CD14-positive monocyte (primary cell): ENCODE results near the gene ETS1. TPM values are rescaled to one million over a fixed set of nuclear protein-coding genes. Genes with fewer than 3 reads are reported as not detected.

Experiments
- DNase-seq, 3 donors: peaks; one replicate each; pipeline ENCODE4 v3.0.0-alpha.2; 2011 to 2022
- H2AFZ ChIP-seq: 2 replicates; pipeline ENCODE4 v1.6.0; 2012; ENCODE audit warnings: mild to moderate bottlenecking, low read depth, low read length, inconsistent platforms; ENCODE audit not compliant: insufficient read depth, poor library complexity, severe bottlenecking
- H3K27ac ChIP-seq, 2 donors: 1 replicate in 1 of 2; 2 replicates in 1 of 2; pipeline ENCODE4 v1.5.1; 2012 to 2013; ENCODE audit warnings: low read length in 2 of 2, control low read depth in 1 of 2, inconsistent platforms in 1 of 2, low read depth in 1 of 2, mild to moderate bottlenecking in 1 of 2
- H3K27me3 ChIP-seq, 2 donors: one replicate each; pipeline versions ENCODE4 v1.6.0 to v1.6.1; 2011 to 2013; ENCODE audit warnings: low read length in 2 of 2; ENCODE audit not compliant: control insufficient read depth in 2 of 2, insufficient read depth in 2 of 2
- H3K36me3 ChIP-seq, 2 donors: replicated peaks in 1 of 2; 1 replicate in 1 of 2; 2 replicates in 1 of 2; pipeline versions ENCODE4 v1.5.1 to v1.6.1; 2012 to 2013; ENCODE audit warnings: low read length in 2 of 2, control low read depth in 1 of 2, inconsistent platforms in 1 of 2, mild to moderate bottlenecking in 1 of 2; ENCODE audit not compliant: insufficient read depth in 2 of 2, control insufficient read depth in 1 of 2
- H3K4me1 ChIP-seq, 2 donors: 1 replicate in 1 of 2; 2 replicates in 1 of 2; pipeline versions ENCODE4 v1.5.1 to v1.6.1; 2012 to 2013; ENCODE audit warnings: low read length in 2 of 2, control low read depth in 1 of 2, inconsistent platforms in 1 of 2, mild to moderate bottlenecking in 1 of 2, moderate library complexity in 1 of 2; ENCODE audit not compliant: insufficient read depth in 2 of 2, control insufficient read depth in 1 of 2
- H3K4me2 ChIP-seq: replicated peaks from 2 replicates; pipeline ENCODE3; 2012; ENCODE audit warnings: low read length, moderate library complexity, mild to moderate bottlenecking; ENCODE audit not compliant: poor library complexity, severe bottlenecking; ENCODE audit errors: extremely low read depth
- H3K4me3 ChIP-seq, 3 experiments: fragments of 200-600 bp in 1 of 3; sonication (generic) in 1 of 3; replicated peaks in 1 of 3; 1 replicate in 2 of 3; 2 replicates in 1 of 3; pipeline ENCODE4 v1.5.1; 2011 to 2013; ENCODE audit warnings: low read length in 3 of 3, mild to moderate bottlenecking in 3 of 3, control low read depth in 2 of 3, low read depth in 2 of 3, inconsistent platforms in 1 of 3, moderate library complexity in 1 of 3
- H3K79me2 ChIP-seq: 2 replicates; pipeline ENCODE4 v1.6.0; 2012; ENCODE audit warnings: mild to moderate bottlenecking, control low read depth, inconsistent platforms, low read length, moderate library complexity; ENCODE audit not compliant: insufficient read depth
- H3K9ac ChIP-seq: 2 replicates; pipeline ENCODE4 v1.6.0; 2017; ENCODE audit warnings: low read length, mild to moderate bottlenecking; ENCODE audit not compliant: insufficient read depth, poor library complexity, severe bottlenecking
- H3K9me3 ChIP-seq, 2 donors: replicated peaks in 1 of 2; 1 replicate in 1 of 2; 2 replicates in 1 of 2; pipeline versions ENCODE4 v1.5.1 to v1.6.1; 2012 to 2013; ENCODE audit warnings: low read length in 2 of 2, control low read depth in 1 of 2; ENCODE audit not compliant: control insufficient read depth in 1 of 2, insufficient read depth in 1 of 2
- H4K20me1 ChIP-seq: 2 replicates; pipeline ENCODE4 v1.6.0; 2012; ENCODE audit warnings: mild to moderate bottlenecking, low read length, control low read depth, moderate library complexity; ENCODE audit not compliant: insufficient read depth
- H3K27ac Mint-ChIP-seq, 7 donors: one replicate each; pipeline ENCODE4 v1.8.0; 2020; ENCODE audit warnings: mild to moderate bottlenecking in 7 of 7, mixed read lengths in 7 of 7, moderate library complexity in 6 of 7, inconsistent platforms in 2 of 7
- H3K27me3 Mint-ChIP-seq, 3 donors: one replicate each; pipeline ENCODE4 v1.8.0; 2021 to 2022; ENCODE audit warnings: low read depth in 3 of 3, mild to moderate bottlenecking in 3 of 3, mixed read lengths in 3 of 3, moderate library complexity in 3 of 3, inconsistent platforms in 1 of 3
- H3K36me3 Mint-ChIP-seq, 2 donors: one replicate each; pipeline ENCODE4 v1.8.0; 2020; ENCODE audit warnings: mixed read lengths in 2 of 2, inconsistent platforms in 1 of 2, mild to moderate bottlenecking in 1 of 2
- H3K4me1 Mint-ChIP-seq: one replicate; pipeline ENCODE4 v1.8.0; 2020; ENCODE audit warnings: mild to moderate bottlenecking, mixed read lengths
- H3K4me3 Mint-ChIP-seq, 2 donors: one replicate each; pipeline ENCODE4 v1.8.0; 2020; ENCODE audit warnings: mild to moderate bottlenecking in 2 of 2, mixed read lengths in 2 of 2, moderate library complexity in 1 of 2
- H3K9me3 Mint-ChIP-seq, 7 donors: one replicate each; pipeline ENCODE4 v1.8.0; 2020 to 2022; ENCODE audit warnings: mixed read lengths in 7 of 7, mild to moderate bottlenecking in 6 of 7, moderate library complexity in 6 of 7, inconsistent platforms in 2 of 7
- WGBS: methylation state at CpG from one replicate; pipeline ENCODE4 v1.1.5; 2013; ENCODE audit warnings: missing lambda C conversion rate; ENCODE audit not compliant: insufficient coverage; 5-methylcytosine and 5-hydroxymethylcytosine counted together
- intact Hi-C, 2 donors: fragments of 100-400 bp; cut with micrococcal nuclease; formaldehyde crosslinking; loops; one replicate each; pipeline versions ENCODE4 v1.15.0 to v1.15.1; 2023
- polyA plus RNA-seq, 3 donors: library from polyadenylated mRNA; depleted of rRNA in 1 of 3; unstranded in 2 of 3; stranded (reverse) in 1 of 3; fragments of 300-500 nt in 2 of 3; fragments of >200 nt in 1 of 3; fragmentation: Illumina TruSeq in 2 of 3; gene quantifications; 1 replicate in 2 of 3; 2 replicates in 1 of 3; pipeline ENCODE4 v1.2.3, GENCODE V29; 2012 to 2021
- TF ChIP-seq, protein P1 (sequence below): fragments of 200-600 bp; IDR thresholded peaks from one replicate; pipeline ENCODE4 v1.8.0; 2022; ENCODE audit warnings: antibody characterized with exemption, mild to moderate bottlenecking

The ETS1 gene
- polyA plus RNA-seq, 3 donors: 0.67 to 1.6 (median 1.6) TPM

GRCh38 chr11:128434411-128434810 lies 152.9 kb downstream of the ETS1 start:
- no peaks in the 10 kb centered on the region for H3K79me2 ChIP-seq
- no peak overlapping the region for H3K4me3 Mint-ChIP-seq
- WGBS: no CpG with 5 or more reads among the region's 4 CpGs
- no peaks in the 10 kb centered on the region for H4K20me1 ChIP-seq
- no peak overlapping the region for H3K4me3 ChIP-seq
- H3K27ac ChIP-seq: no peak overlapping the region
- no peaks in the 10 kb centered on the region for H3K9me3 Mint-ChIP-seq
- H3K9me3 ChIP-seq: no peaks in the 10 kb centered on the region
- no peaks in the 10 kb centered on the region for H3K4me1 ChIP-seq
- H3K4me1 Mint-ChIP-seq: no peaks in the 10 kb centered on the region
- intact Hi-C loops: no loop called here
- H3K36me3 Mint-ChIP-seq: no peaks in the 10 kb centered on the region
- no peak overlapping the region for H3K4me2 ChIP-seq
- no peak overlapping the region for H3K9ac ChIP-seq
- no peak overlapping the region for H3K27ac Mint-ChIP-seq
- H2AFZ ChIP-seq: no peak overlapping the region
- TF ChIP-seq, protein P1, sequence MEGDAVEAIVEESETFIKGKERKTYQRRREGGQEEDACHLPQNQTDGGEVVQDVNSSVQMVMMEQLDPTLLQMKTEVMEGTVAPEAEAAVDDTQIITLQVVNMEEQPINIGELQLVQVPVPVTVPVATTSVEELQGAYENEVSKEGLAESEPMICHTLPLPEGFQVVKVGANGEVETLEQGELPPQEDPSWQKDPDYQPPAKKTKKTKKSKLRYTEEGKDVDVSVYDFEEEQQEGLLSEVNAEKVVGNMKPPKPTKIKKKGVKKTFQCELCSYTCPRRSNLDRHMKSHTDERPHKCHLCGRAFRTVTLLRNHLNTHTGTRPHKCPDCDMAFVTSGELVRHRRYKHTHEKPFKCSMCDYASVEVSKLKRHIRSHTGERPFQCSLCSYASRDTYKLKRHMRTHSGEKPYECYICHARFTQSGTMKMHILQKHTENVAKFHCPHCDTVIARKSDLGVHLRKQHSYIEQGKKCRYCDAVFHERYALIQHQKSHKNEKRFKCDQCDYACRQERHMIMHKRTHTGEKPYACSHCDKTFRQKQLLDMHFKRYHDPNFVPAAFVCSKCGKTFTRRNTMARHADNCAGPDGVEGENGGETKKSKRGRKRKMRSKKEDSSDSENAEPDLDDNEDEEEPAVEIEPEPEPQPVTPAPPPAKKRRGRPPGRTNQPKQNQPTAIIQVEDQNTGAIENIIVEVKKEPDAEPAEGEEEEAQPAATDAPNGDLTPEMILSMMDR: no peak
- H3K27me3 Mint-ChIP-seq: peaks cover 0 to 6% (median 0%) of the 10 kb centered on the region in 3 donors
- H3K27me3 ChIP-seq: no peaks in the 10 kb centered on the region
- DNase-seq: no peak
- no peaks in the 10 kb centered on the region for H3K36me3 ChIP-seq

GRCh38 chr11:128432926-128433325 lies 154.4 kb downstream of the ETS1 start:
- intact Hi-C loops: no loop called here
- TF ChIP-seq, protein P1: no peak
- H3K27ac ChIP-seq: no peak overlapping the region
- H3K27me3 Mint-ChIP-seq: peaks cover 0 to 6% (median 2%) of the 10 kb centered on the region in 3 donors
- no peaks in the 10 kb centered on the region for H3K79me2 ChIP-seq
- no peak overlapping the region for H2AFZ ChIP-seq
- H3K9me3 ChIP-seq: no peaks in the 10 kb centered on the region
- H3K4me1 ChIP-seq: no peaks in the 10 kb centered on the region
- no peak overlapping the region for H3K27ac Mint-ChIP-seq
- H3K4me1 Mint-ChIP-seq: no peaks in the 10 kb centered on the region
- DNase-seq: no peak
- no peak overlapping the region for H3K9ac ChIP-seq
- H3K36me3 ChIP-seq: no peaks in the 10 kb centered on the region
- peaks cover 0 to 4% (median 0%) of the 10 kb centered on the region in 7 donors for H3K9me3 Mint-ChIP-seq
- no peaks in the 10 kb centered on the region for H4K20me1 ChIP-seq
- no peaks in the 10 kb centered on the region for H3K36me3 Mint-ChIP-seq
- H3K27me3 ChIP-seq: no peaks in the 10 kb centered on the region
- no peak overlapping the region for H3K4me3 Mint-ChIP-seq
- H3K4me3 ChIP-seq: no peak overlapping the region
- no peak overlapping the region for H3K4me2 ChIP-seq
